Epidermal melanocyte (primary cell): Measurements from ENCODE around the gene BBS5.
A peak's percentile ranks its signal among the peaks of the same experiment; 100 is the strongest.
"Not testable (repeated sequence)": the region's sequence is repeated elsewhere in the genome, so short reads cannot be mapped to it uniquely, and the experiment has no call there.

Experiments
- DNase-seq: peaks from one replicate; pipeline ENCODE4 v3.0.0; 2011; ENCODE audit warnings: low spot score; ENCODE audit not compliant: insufficient read length

The BBS5 gene

GRCh38 chr2:169485650-169486138 is 6.4 kb downstream of the BBS5 start:
- DNase-seq, result no peak

GRCh38 chr2:169486487-169486886 is 7.2 kb downstream of the BBS5 start:
- DNase-seq, result no peak

- no peak for DNase-seq
These were observed 11.5 kb downstream of the BBS5 start for GRCh38 chr2:169490834-169491233.

- DNase-seq, result no peak
These were observed 12.1 kb downstream of the BBS5 start for GRCh38 chr2:169491378-169491777.

- no peak for DNase-seq
These were observed 14.1 kb downstream of the BBS5 start for GRCh38 chr2:169493360-169493759.

- no peak for DNase-seq
These were observed 16.1 kb downstream of the BBS5 start for GRCh38 chr2:169495310-169495928.

- DNase-seq, result no peak
These were observed 25.4 kb downstream of the BBS5 start for GRCh38 chr2:169504651-169505050.

GRCh38 chr2:169507698-169508097 is 28.4 kb downstream of the BBS5 start:
- peak; percentile 37 for DNase-seq

- no peak for DNase-seq
These were observed 30.1 kb downstream of the BBS5 start, which contains the start of gene KLHL41 for GRCh38 chr2:169509298-169509885. Gene KLHL41, plus strand, starts transcription at chr2:169509702. Its CDS starts 77 bp downstream, at chr2:169509779.

- no peak for DNase-seq
These were observed 30.7 kb downstream of the BBS5 start for GRCh38 chr2:169509955-169510354.

- DNase-seq, result no peak
These were observed 31.2 kb downstream of the BBS5 start for GRCh38 chr2:169510496-169510895.

GRCh38 chr2:169511818-169512217 is 32.5 kb downstream of the BBS5 start:
- no peak for DNase-seq

GRCh38 chr2:169512525-169512924 is 33.2 kb downstream of the BBS5 start:
- no peak for DNase-seq

GRCh38 chr2:169513094-169513493 is 33.8 kb downstream of the BBS5 start:
- DNase-seq, result no peak

- no peak for DNase-seq
These were observed 34.6 kb downstream of the BBS5 start for GRCh38 chr2:169513926-169514325.

- not testable (repeated sequence) for DNase-seq
These were observed 35.5 kb downstream of the BBS5 start for GRCh38 chr2:169514758-169515157.

- not testable (repeated sequence) for DNase-seq
These were observed 37.2 kb downstream of the BBS5 start for GRCh38 chr2:169516488-169516995.

- DNase-seq, result no peak
These were observed 41.6 kb downstream of the BBS5 start for GRCh38 chr2:169520896-169521295.

GRCh38 chr2:169523681-169524080 is 44.4 kb downstream of the BBS5 start:
- no peak for DNase-seq

GRCh38 chr2:169525434-169525833 is 46.1 kb downstream of the BBS5 start:
- DNase-seq, result no peak

GRCh38 chr2:169526451-169526850 is 47.2 kb downstream of the BBS5 start:
- no peak for DNase-seq

- no peak for DNase-seq
These were observed 49.0 kb downstream of the BBS5 start for GRCh38 chr2:169528271-169528701.

- DNase-seq, result not testable (repeated sequence)
These were observed 60.2 kb downstream of the BBS5 start for GRCh38 chr2:169539460-169539859.
